GM12875 (cell line): Measurements from ENCODE around the gene HSD3B1.
"Not testable (repeated sequence)": the region's sequence is repeated elsewhere in the genome, so short reads cannot be mapped to it uniquely, and the experiment has no call there.

Source experiments
- H3K4me3 ChIP-seq: one replicate; pipeline ENCODE4 v1.5.1; 2011; ENCODE audit warnings: low read depth, low read length, control low read depth
- TF ChIP-seq, protein P1 (sequence below): IDR thresholded peaks from 2 replicates; pipeline ENCODE4 v1.5.1; 2011; ENCODE audit warnings: low read depth, mild to moderate bottlenecking, control low read depth, inconsistent platforms, low read length, moderate library complexity, borderline replicate concordance; ENCODE audit not compliant: insufficient read depth

Gene HSD3B1

DNA sequence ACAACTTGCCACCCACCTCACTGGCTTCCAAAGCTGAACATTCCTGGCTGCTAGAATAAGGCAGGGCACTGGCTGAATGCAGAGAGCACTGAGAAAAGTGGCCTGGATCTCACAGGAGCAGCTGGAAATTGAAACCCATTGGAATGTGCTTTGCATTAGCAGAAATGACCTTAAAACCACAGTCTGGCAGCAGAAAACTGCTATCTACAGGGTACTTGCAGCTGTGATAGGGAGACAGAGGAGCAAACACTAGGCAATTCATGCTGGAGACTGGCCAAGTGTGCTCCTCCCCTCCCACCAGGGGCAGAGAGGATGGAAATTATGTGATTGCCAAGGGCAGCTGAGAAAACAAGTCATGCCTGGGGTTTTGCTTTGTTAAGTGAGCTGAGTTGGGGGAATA, 47.2 kb downstream of the HSD3B1 start:
- TF ChIP-seq, protein P1, sequence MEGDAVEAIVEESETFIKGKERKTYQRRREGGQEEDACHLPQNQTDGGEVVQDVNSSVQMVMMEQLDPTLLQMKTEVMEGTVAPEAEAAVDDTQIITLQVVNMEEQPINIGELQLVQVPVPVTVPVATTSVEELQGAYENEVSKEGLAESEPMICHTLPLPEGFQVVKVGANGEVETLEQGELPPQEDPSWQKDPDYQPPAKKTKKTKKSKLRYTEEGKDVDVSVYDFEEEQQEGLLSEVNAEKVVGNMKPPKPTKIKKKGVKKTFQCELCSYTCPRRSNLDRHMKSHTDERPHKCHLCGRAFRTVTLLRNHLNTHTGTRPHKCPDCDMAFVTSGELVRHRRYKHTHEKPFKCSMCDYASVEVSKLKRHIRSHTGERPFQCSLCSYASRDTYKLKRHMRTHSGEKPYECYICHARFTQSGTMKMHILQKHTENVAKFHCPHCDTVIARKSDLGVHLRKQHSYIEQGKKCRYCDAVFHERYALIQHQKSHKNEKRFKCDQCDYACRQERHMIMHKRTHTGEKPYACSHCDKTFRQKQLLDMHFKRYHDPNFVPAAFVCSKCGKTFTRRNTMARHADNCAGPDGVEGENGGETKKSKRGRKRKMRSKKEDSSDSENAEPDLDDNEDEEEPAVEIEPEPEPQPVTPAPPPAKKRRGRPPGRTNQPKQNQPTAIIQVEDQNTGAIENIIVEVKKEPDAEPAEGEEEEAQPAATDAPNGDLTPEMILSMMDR, result no peak
- no peak overlapping the region for H3K4me3 ChIP-seq

DNA sequence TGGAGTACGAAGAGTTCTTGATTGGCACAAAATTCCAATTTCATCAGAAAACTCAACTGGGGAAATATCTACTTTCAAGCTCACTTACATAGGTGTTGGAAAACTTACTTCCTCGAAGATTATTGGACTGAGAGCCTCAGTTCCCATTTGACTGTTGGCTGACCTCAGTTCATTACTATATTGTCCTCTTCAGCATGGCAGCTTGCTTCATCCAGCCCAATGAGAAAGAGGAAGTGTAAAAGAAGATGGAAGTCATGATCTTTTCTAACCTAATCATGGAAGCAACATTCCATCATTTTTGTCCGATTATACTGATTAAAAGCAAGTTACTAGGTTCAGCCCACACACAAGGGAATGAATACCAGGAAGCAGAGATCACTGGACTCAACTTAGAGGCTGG, 49.4 kb downstream of the HSD3B1 start:
- H3K4me3 ChIP-seq, result no peak overlapping the region
- TF ChIP-seq, protein P1, result no peak

DNA sequence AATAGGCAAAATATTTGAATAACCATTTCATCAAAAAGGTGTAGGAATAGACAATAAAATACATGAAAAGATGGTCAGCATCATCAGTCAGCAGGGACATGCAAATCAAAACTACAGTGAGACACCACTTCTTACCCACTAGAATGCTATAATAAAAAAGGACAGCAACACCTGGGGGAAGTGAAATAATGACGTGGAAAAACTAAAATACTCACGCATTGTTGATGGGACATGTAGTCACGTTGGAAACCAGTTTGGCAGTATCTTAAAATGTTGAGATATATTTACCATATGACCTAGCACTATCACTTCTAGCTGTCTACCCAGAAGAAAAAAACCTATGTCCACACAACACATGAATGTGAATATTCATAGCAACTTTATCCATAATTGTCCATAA, 53.4 kb downstream of the HSD3B1 start:
- not testable (repeated sequence) for H3K4me3 ChIP-seq

DNA sequence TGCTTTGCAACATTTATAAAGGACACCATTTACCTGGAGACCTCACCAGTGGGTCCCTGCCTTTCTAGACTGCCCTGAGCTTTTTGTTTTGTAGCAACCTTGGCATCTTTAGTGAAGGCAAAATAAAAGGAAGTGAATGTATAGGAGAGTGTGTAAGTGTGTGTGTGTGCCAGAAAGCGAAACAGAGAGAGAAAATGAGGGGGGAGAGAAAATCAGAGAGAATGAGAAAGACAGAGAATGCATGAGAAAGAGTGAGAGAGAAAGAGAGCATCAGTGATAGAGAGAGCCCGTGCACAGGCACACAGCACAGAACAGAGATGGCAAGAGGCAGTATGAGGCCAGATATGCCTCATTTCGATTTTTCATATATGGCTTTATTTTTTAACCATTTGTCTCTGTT, 57.5 kb downstream of the HSD3B1 start:
- no peak overlapping the region for H3K4me3 ChIP-seq
- TF ChIP-seq, protein P1, result no peak
